DMS79 treated with DMSO at 0.1 percent for 48 hours (cell line): Measurements from ENCODE around the gene ARL11.
A peak's percentile ranks its signal among the peaks of the same experiment; 100 is the strongest.

ENCODE experiments used
- DNase-seq: peaks from one replicate; lab custom pipeline; 2025; lab: John Stamatoyannopoulos, UW

ARL11 gene

DNA sequence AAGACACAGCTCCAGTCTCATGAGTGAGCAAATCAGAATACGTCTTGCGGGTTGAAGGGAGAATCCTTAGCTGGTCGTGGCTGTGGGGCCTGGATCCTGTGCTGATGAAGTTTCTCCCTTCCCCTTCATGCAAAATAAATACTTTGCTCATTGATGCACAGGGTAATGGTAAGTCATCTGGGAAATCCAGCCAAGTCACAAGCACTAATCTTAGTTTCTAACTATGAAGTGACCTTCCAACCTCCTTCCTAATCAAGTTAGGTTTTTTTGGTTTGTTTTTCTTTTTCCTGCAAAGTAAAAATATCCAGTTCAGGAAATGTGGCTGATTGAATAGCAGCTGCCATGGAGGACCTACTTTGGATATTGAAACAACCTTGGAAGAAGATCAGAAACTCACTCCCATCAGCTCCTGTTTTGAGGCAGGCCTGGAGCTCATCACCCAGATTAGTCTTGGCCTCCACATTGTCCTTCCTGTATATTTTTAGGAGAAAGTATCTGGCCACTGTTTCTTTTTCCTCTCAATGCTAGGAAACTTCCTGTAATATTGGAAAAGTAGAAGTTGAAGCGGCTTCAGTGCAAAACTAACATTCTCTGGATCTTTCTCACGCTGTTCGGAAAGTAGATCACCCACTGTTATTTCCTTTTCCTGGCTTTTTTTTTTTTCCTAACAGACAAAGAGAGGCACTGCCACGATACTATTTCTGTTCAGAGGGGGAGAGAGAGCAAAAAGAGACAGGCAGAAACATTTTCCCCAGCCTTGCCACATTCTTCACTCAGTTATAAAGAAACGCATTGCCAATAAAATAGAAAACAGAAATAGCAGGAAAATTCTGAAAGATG, 12.3 kb upstream of the ARL11 start:
- no peak for DNase-seq

DNA sequence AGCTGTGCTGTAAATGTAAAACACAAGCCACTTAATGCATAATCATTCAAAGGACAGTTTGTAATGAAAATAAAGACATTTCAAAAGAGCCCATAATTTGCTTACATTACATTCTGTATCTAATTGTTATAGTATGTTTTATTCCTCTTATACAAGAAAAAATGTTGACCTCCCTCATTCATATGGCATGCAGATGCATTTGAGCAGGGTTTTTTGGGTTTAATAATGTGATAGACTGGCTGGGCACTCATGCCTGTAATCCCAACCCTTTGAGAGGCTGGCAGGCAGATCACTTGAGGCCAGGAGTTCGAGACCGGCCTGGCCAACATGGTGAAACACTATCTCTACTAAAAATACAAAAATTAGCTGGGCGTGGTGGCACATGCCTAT, 11.6 kb upstream of the ARL11 start:
- no peak for DNase-seq

DNA sequence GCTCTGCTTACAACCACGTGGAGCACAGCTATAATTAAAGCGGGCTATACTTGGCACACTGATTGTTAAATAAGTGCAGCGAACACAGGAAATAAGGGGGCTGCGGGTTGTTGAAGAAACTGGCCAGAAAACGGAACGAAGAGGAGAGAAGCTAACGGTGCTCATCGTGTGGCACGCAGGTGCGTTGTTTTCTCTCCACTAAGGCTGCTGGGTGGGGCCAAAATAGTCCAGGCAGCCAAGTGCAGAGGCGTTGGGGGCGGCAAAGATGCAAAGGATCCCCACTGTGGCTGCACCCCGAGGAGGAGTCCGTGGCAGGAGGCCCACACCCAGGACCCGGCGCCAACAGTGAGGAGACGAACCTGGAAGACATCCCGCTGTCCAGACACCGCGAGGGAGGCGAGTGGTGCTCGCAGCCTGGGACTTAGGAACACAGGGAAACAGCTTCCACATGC, 8.1 kb upstream of the ARL11 start:
- peak; percentile 2 for DNase-seq

DNA sequence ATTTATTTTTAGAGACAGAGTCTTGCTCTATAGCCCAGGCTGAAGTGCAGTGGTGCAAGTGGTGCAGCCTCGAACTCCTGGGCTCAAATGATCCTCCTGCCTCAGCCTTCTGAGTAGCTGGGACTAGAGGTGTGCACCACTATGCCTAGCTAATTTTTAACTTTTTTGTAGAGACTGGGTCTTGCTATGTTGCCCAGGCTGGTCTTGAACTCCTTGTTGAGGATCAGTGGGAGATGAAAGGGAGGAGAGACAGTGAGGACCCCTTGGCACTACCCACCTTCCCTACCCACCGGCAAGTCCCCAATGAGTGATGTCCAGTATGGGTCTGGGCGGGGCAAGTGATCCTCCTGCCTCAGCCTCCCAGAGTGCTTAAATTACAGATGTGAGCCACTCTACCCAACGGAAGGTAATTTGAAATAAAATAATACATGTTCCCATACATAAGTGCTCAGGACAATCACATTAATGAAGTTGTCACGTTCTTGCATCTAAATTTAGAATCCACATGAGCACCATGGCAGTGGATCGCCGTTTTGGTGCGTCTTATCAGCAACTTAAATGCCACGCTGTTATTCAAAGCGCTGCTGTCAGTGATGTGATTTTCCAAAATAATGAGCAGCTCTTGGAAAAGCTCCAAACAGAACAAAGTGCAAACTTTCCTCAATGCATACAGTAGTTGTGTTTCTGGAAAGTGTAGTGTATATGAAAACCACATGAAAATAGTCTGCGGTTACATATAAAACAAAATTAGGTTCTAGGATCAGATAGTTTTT, 5.9 kb upstream of the ARL11 start:
- no peak for DNase-seq

DNA sequence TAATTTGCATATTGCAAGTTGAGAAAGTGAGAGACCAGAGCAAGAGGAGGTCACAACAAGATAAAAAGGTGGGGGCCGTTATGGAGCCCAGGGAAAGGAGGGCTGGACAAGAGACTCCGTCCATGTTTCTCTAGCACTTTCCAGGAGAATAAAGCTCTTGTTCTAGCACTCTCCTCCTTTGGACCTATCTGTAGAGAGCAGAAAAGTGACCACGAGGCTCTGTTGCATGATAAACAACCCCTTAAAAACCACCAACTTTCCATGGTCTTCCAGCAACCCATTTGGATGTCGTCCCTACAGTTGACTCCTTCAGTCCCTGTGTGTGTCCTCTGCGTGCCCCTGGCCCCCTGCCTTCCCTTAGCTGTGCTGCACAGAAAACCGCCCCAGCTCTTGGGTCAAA, 4.1 kb upstream of the ARL11 start:
- no peak for DNase-seq

DNA sequence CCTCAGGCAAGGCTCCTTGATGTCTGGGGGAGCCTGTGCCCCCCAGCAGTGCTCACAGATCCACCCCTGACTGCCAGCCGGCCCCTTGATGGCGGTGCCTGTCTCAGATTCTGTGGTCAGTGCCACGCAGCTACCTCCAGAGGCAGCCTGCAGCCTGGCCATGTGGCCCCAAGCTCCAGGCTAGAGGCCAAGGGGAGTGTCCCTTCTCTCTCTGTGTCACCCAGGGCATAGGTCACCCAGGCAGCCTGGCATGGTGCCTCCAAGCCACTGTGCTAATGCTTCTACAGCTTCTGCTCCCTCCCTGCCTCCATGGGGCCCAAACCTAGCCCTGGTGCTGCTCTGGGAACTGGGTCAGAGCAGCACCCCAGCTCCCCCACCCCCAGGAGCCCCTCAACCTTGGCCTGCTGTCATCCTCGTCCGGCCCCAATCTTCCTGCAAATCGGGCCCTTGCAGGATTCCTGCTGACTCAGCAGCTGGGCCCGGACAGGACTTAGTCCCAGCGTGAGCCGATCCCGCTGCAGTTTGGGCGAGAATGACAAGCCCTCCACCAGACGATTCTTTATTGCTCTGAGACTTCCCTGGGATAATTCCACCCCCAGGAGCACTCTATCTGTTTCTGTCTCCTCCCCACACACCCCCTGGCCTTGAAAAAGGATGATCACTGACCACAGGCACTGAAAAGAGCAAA, 2.8 kb upstream of the ARL11 start:
- no peak for DNase-seq

DNA sequence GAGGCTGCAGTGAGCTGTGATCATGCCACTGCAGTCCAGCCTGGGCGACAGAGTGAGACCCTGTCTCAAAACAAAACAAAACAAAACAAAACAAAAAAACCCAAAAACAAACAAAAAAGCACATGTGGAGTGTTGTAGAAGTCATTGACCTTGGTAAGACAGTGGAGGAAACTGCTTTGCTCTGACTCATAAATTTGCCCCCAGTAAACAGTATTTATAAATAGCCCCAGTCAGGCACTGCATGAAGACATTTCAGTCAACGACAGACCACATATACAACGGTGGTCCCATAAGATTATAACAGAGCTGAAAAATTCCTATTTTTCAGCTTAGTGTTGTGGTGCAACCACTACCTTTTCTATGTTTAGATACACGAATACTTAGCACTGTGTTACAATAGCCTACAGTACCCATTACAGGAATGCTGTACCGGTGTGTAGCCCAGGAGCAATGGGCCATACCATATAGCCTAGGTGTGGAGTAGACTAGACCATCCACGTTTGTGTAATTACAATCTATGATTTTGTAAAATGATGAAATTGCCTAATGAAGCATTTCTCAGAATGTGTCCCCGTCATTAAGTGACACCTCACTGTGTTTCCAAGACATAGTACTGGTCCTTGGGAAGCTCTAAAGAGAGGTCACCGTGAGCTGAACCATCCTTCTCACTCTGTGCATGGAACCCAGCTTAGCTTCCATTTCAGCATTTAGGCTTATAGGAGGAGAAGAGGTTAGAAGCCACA, 1.1 kb downstream of the ARL11 start:
- DNase-seq = no peak

DNA sequence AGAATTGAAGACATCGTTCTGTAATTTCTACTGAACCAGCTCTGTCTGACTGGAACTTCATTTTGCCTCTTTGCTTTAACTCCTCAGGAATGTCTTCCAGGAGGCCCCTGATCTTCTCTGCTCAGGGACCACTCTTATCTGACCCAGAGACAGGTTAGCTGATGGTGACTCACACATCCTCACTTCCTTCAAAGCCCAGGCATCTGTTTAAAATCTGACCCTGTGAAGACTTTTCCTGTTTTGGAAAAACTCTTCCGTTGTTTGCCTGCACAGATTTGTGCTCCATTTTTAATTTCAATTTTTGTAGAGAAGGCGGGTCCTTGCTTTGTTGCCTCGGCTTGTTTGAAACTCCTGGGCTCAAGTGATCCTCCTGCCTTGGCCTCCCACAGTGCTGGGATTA, 1.6 kb downstream of the ARL11 start:
- DNase-seq = no peak

DNA sequence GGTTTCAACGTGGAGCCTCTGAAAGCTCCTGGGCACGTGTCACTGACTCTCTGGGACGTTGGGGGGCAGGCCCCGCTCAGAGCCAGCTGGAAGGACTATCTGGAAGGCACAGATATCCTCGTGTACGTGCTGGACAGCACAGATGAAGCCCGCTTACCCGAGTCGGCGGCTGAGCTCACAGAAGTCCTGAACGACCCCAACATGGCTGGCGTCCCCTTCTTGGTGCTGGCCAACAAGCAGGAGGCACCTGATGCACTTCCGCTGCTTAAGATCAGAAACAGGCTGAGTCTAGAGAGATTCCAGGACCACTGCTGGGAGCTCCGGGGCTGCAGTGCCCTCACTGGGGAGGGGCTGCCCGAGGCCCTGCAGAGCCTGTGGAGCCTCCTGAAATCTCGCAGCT, 2.3 kb downstream of the ARL11 start:
- DNase-seq = no peak

DNA sequence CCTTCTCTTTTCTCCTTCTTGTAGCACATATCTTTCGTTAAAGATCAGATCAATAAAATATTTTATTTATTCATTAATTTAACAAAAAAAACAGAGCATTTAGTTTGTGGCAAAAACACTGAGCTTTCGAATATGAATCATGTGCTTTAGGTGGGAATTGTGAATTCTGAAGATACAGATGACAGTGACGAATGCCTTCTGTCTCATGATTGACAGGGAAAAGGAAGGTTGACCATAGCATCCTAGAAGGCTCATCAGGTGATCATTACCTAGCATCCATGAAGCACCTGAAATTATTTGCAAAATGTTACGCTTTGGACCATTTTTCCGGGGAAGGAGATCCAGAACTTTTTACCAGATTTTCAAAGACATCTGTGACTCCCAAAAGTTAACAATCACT, 3.8 kb downstream of the ARL11 start:
- no peak for DNase-seq

DNA sequence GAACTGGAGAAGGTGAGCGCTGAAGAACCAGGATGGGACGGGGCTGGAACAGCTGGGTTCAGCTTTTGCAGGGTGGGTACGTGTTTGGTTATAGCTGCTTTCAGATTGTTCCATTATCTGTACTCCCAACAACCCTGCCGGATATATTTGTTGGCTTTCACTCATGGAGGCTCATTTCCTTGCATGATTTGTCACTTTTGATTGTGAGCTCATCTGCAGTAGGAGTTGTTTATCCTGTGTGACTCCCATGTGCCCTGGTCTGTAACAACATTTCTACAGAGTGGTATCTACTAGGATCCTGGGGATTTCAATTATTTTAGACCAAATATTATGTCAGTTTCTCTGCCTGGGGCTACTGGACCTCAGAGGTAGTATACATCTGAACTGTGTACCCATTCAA, 5.4 kb downstream of the ARL11 start:
- DNase-seq = no peak

DNA sequence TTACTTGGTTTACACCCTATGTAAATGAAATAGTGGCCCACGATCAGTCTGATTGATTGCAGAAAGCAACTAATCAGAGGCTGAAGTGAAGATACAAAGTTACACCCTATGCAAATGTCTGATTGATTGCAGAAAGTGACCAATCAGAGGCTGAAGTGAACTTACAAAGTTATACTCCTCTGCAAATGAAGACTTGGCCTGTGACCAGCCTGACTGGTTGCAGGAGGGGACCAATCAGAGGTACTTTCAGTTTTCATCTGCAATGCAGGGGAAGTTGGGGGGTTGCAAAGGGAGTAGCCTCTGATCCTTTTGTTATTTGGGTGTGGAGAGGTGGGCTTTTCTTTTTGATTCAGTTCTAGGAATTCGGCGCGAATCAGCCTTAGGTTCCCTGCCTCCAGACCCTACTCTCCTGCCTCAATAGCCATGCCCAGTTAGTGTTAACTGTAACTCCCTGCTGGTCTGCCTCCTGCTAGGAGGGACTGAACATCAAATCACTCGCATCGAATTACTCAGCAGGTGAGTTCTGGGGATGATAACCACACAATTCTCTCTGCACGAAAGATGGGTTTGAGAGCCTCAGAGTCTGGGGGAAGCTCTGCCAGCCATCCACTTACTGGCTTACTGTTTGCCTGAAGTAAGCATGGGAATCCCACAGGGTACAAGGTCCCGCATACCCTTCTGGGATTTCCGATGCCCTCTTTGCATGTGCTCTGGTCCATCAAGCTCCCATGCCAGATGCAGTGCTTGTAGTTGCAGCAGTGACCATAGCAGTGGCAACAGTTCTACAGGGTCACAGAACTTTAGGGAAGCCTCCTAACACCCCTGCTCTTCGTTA, 7.5 kb downstream of the ARL11 start:
- DNase-seq = peak; percentile 4

DNA sequence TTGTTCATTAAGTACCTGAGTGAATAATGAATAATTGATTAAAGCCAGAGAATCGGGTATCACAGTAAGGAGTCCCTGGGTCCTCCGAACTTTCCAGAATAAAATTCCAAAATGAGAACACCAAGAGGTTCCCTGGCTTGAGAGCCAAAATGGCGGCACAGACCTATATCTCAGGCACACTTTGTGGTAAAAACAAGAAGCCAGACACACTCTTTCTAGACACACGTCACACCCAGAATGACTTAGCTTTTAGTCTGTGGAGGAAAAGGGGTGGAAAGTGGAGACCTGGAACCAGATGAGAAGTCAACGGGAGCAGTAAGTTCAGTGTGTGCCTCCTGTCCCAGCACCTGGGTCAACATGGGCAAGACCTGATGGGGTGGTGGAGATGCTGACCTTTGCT, 8.4 kb downstream of the ARL11 start:
- no peak for DNase-seq

DNA sequence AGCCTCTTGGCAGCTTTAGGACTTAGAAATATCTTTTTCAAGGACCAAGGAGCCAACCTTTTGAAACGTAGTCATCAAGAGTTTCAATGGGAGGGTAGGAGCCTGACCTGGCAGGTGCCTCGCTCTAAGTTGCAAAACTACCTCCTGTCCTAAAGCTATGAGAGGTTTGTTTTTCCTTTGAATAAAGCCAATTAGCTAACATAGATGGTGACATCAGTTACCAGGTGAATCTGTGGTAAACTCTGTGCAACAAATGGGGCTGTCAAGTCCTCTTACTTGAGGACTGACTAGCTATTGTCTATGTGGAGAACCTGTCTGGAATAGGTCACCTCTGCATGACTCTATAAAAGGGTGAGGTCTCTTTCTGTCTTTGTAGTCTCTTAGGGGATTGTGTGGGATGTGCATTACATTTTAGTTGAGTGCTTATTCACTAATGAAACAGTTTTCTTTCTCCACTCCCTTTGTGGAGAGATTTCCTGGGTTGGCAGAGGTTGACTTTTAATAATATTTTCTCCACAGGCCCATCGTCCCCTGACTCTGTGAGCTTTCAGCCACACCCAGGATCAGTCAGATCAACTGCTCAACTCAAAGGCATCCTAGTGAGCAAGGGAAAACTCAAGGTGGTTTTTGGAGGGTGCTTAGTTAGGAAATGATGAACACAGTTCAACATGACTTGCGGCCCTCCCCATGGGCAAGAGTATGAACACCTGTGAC, 9.9 kb downstream of the ARL11 start:
- no peak for DNase-seq

DNA sequence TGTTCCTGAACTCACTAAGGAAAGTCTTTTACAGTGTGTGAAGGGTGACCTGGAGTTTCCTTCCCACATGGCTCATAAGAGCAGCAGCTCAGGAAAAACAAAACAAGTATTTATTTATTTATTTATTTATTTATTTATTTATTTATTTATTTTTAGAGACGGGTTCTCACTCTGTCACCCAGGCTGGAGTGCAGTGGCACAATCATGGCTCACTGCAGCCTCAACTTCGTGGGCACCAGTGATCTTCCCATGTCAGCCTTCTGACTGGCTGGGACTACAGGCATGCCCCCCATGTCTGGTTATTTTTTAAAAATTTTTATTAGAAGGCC, 10.4 kb downstream of the ARL11 start:
- no peak for DNase-seq

DNA sequence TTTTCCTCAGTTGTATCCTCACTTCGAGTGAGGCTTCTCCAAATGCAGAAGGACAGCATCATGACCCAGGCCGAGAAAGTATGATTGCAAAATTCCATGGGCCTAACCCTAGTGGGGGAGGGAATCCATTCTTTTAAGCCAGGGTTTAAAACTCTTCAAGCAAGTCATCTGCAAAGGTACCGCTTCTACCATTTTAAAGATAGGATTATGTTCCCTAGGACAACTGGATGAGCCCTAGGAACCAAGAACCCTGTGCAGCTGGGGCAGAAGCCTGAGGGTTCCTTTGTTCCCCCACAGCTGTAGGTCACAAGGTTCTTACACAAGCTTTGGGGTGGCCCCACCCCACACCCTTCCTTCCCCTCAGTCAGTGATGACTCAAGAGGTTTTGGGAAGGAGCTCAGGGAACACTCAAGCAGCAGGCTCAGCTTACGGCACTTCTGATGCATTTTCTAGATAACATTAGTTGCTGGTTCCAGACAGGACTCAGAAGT, 13.5 kb downstream of the ARL11 start:
- DNase-seq = no peak

DNA sequence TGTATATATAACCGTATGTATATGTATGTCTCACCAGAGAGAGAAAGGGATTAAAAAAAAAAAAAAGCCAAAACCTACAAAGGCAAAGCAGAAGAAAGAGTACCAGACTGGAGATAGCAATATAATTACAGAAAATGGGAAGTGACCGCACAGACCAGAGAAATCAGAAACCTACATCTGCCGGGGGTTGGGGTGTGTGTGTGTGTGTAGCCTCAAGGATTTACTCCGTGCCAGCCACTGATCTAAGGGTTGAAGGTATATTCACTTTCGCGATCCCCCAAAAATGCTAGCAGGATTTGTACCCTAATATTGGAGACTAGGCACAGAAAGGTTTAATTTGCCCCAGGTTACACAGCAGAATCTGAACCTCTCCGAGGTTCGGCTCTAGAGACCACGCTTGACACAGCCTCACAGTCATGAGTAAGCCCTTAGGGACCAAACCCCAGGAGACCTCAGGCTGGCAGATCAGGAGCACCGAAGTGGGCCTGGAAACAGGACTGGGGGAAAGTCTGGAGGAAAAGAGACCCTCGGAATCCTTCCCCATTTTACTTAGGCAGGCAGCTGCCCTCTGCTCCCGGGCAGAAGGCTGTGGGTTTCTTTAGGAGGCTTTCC, 14.8 kb downstream of the ARL11 start:
- DNase-seq = no peak

DNA sequence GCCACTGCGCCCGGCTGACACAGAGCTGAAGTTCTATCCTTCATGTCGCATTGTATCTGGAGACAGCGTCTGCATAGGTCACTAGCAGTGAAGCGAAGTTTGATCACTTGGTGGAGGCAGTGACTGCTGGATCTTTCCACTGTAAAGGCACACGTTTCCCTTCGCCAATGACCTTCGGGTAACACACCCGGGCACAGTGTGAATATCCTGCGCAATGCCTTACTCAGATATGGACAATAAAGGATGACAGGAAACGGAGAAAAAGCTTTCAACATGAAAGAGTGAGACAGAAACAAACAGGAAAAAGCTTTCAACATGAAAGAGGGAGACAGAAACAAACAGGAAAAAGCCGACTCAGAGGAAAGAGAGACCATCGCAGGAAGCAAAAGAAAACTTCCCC, 17.1 kb downstream of the ARL11 start:
- no peak for DNase-seq

DNA sequence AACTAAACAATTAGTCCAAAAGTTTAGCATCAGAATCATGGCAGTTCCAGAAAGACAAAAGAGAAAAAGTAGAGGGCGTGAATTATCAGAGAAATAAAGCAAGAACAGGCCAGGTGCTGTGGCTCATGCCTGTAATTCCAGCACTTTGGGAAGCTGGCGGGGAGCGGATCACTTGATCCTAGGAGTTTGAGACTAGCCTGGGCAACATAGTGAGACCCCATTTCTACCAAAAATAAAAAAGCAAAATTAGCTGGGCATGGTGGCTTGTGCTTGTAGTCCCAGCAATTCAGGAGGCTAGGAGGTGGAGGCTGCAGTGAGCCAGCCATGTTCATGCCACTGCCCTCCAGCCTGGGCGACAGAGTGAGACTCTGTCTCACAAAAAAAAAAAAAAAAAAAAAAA, 18.4 kb downstream of the ARL11 start:
- no peak for DNase-seq
